Breast epithelium (tissue), 4 donors: ENCODE data around the gene RERE. TPM values are rescaled to one million over a fixed set of nuclear protein-coding genes. Genes with fewer than 3 reads are reported as not detected.

Experiments used
- DNase-seq, 2 donors: peaks; one replicate each; pipeline ENCODE4 v3.0.0-alpha.2; 2019; ENCODE audit warnings: low spot score in 2 of 2
- H3K27ac ChIP-seq, 2 donors: fragments of 200-600 bp; sonication (generic) in 1 of 2; one replicate each; pipeline ENCODE4 v1.5.1; 2016 to 2019; ENCODE audit warnings: mild to moderate bottlenecking in 1 of 2
- H3K27me3 ChIP-seq, 2 donors: fragments of 200-600 bp; sonication (generic) in 1 of 2; one replicate each; pipeline versions ENCODE4 v1.5.1 to v1.6.0; 2017 to 2019; ENCODE audit warnings: control low read depth in 1 of 2, mild to moderate bottlenecking in 1 of 2
- H3K36me3 ChIP-seq: fragments of 200-600 bp; one replicate; pipeline ENCODE4 v1.5.1; 2019
- H3K4me1 ChIP-seq, 2 donors: fragments of 200-600 bp; sonication (generic); one replicate each; pipeline ENCODE4 v1.5.1; 2016 to 2019; ENCODE audit warnings: control low read depth in 1 of 2
- H3K4me3 ChIP-seq, 3 donors: fragments of 200-600 bp; sonication (generic); 1 replicate in 2 of 3; 2 replicates in 1 of 3; pipeline ENCODE4 v1.5.1; 2016 to 2019; ENCODE audit warnings: mild to moderate bottlenecking in 3 of 3, moderate library complexity in 2 of 3
- H3K9me3 ChIP-seq, 2 donors: fragments of 200-600 bp; sonication (generic) in 1 of 2; one replicate each; pipeline ENCODE4 v1.5.1; 2016 to 2019; ENCODE audit warnings: control low read depth in 1 of 2
- POLR2A ChIP-seq: fragments of 450-650 bp; IDR thresholded peaks from one replicate; pipeline ENCODE4 v1.6.1; 2016; ENCODE audit warnings: antibody characterized with exemption, mild to moderate bottlenecking, moderate library complexity
- POLR2AphosphoS5 ChIP-seq, 3 donors: sonication (generic); formaldehyde crosslinking; IDR thresholded peaks; one replicate each; pipeline ENCODE4 v1.6.1; 2017; ENCODE audit warnings: antibody characterized with exemption in 3 of 3
- intact Hi-C: fragments of 100-400 bp; cut with DNase I; formaldehyde crosslinking; loops from one replicate; pipeline ENCODE4 v1.15.1; 2023; ENCODE audit warnings: low total_unique reads
- total RNA-seq, 3 donors: library from RNA; depleted of rRNA; stranded (reverse); fragments of >200 nt; gene quantifications; one replicate each; pipeline ENCODE4 v1.1.0, GENCODE V29; 2016
- TF ChIP-seq, protein P1 (sequence below), 3 donors: fragments of 450-650 bp; IDR thresholded peaks; one replicate each; pipeline ENCODE4 v1.5.1; 2016 to 2017; ENCODE audit warnings: antibody characterized with exemption in 3 of 3, mild to moderate bottlenecking in 3 of 3, moderate library complexity in 3 of 3

Gene RERE
- total RNA-seq, 3 donors from 2014 or later = 65.8 to 166 (median 123) TPM

DNA sequence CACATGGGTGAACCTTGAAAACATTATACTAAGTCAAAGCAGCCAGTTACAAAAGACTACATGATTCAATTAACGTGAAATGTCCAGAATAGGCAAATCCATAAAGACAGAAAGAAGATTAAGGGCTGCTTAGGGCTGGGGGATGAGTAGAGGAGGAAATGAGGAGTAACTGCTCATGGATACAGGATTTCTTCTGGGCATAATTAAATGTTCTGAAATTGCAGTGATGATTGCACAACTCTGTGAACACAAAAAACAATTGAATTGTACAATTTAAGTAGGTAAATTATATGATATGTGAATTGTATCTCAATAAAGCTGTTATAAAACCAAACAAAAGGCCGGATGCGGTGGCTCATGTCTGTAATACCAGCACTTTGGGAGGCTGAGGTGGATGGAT is 52.2 kb downstream of the RERE start:
- intact Hi-C loops = no loop called here

DNA sequence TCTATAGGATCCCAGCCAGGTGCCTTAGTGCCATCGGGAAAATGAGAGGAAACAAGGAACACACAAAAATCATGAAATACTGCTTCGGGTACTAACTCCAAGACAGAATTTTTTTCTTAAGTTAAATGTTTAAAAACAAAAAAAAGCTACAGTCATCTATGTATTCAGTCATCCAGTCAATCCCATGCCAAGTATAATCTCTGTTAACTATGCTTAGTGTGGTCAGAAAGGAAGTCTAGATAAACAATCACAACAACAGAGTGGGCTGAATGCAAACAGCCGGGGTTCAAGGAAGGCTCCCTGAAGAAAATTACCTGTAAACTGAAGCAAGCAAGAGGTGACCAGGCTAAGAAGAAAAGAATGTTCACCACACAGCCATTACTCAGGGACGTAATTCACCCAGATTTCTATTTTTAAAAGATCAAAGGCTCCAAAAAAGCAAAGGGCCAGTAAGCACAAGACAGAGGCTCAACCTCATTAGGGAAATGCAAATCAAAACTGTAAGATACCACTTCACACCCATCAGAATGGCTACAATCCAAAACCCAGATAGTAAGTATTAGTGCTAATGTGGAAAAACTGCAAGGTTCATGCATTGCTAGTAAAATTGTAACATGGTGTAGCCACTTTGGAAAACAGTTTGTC is 53.0 kb downstream of the RERE start:
- no peak overlapping the region for H3K27ac ChIP-seq
- no peaks in the 10 kb centered on the region for H3K36me3 ChIP-seq
- no peak for DNase-seq
- H3K4me3 ChIP-seq = no peak overlapping the region
- H3K27me3 ChIP-seq = no peaks in the 10 kb centered on the region
- TF ChIP-seq, protein P1, sequence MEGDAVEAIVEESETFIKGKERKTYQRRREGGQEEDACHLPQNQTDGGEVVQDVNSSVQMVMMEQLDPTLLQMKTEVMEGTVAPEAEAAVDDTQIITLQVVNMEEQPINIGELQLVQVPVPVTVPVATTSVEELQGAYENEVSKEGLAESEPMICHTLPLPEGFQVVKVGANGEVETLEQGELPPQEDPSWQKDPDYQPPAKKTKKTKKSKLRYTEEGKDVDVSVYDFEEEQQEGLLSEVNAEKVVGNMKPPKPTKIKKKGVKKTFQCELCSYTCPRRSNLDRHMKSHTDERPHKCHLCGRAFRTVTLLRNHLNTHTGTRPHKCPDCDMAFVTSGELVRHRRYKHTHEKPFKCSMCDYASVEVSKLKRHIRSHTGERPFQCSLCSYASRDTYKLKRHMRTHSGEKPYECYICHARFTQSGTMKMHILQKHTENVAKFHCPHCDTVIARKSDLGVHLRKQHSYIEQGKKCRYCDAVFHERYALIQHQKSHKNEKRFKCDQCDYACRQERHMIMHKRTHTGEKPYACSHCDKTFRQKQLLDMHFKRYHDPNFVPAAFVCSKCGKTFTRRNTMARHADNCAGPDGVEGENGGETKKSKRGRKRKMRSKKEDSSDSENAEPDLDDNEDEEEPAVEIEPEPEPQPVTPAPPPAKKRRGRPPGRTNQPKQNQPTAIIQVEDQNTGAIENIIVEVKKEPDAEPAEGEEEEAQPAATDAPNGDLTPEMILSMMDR (IDR thresholded peaks at IDR 0.05) = no peak
- TF ChIP-seq POLR2A (no peak), POLR2AphosphoS5 (IDR thresholded peaks at IDR 0.05) (no peak)
- H3K4me1 ChIP-seq = peaks cover 0 to 4% of the 10 kb centered on the region in 2 donors
- no peaks in the 10 kb centered on the region for H3K9me3 ChIP-seq
- intact Hi-C loops = no loop called here

More for the DNA sequence above, 52.2 kb downstream of the RERE start:
- H3K27ac ChIP-seq = no peak overlapping the region
- DNase-seq = no peak
- TF ChIP-seq, protein P1 (IDR thresholded peaks at IDR 0.05) = no peak
- TF ChIP-seq POLR2AphosphoS5 (IDR thresholded peaks at IDR 0.05) = no peak
- TF ChIP-seq POLR2A = no peak
- H3K27me3 ChIP-seq = no peaks in the 10 kb centered on the region
- no peaks in the 10 kb centered on the region for H3K36me3 ChIP-seq
- H3K9me3 ChIP-seq = no peaks in the 10 kb centered on the region
- H3K4me3 ChIP-seq = no peak overlapping the region
- peaks cover 0 to 4% of the 10 kb centered on the region in 2 donors for H3K4me1 ChIP-seq

DNA sequence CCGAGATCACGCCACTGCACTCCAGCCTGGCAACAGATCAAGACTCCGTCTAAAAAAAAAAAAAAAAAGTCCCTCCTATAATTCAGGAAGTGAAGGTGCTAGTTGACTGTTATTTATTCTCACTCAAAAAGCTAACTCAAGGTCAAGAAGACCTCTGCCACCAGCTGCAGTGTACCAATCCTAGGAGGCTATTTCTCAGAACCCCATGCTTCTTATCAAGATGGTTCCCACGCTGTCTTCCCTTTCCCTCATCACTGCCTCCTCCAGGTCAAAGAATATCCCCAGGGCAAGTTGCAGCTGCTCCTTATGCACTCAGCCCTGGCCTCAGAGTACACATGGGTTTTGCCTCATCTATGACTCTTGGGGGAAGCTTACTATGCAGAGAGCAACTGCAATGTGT is 53.6 kb downstream of the RERE start:
- Histone ChIP-seq H3K4me1 (peaks cover 0 to 4% of the 10 kb centered on the region in 2 donors), H3K36me3 (no peaks in the 10 kb centered on the region), H3K4me3 (no peak overlapping the region), H3K27ac (no peak overlapping the region), H3K9me3 (no peaks in the 10 kb centered on the region), H3K27me3 (no peaks in the 10 kb centered on the region)
- intact Hi-C loops = no loop called here
- no peak for DNase-seq
- TF ChIP-seq, protein P1 (IDR thresholded peaks at IDR 0.05) = no peak
- no peak for TF ChIP-seq POLR2AphosphoS5 (IDR thresholded peaks at IDR 0.05)
- TF ChIP-seq POLR2A = no peak

DNA sequence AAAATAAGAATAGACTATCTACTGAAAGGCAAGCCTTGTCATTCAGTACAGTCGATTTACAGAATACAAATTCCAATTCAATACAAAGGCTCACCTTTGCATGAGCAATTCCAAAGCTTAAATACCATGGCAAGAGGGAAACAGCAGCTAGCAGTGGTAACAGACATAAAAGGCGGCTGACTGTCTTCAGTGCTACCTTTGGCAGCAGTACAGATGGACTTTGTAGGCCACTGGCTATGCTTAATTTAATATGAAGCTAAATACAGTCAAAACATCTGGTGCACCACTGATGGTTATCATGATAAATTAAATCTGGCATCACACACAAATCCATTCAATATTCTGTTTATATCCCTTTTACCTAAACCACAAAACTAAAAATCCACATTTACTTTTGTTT is 62.4 kb downstream of the RERE start:
- Histone ChIP-seq H3K27ac (no peak overlapping the region), H3K4me1 (peaks cover 0 to 12% of the 10 kb centered on the region in 2 donors), H3K9me3 (no peaks in the 10 kb centered on the region), H3K4me3 (no peak overlapping the region), H3K27me3 (no peaks in the 10 kb centered on the region), H3K36me3 (no peaks in the 10 kb centered on the region)
- no peak for DNase-seq
- intact Hi-C loops = no loop called here
- TF ChIP-seq, protein P1 (IDR thresholded peaks at IDR 0.05) = no peak
- TF ChIP-seq POLR2AphosphoS5 (IDR thresholded peaks at IDR 0.05) = no peak
- no peak for TF ChIP-seq POLR2A

DNA sequence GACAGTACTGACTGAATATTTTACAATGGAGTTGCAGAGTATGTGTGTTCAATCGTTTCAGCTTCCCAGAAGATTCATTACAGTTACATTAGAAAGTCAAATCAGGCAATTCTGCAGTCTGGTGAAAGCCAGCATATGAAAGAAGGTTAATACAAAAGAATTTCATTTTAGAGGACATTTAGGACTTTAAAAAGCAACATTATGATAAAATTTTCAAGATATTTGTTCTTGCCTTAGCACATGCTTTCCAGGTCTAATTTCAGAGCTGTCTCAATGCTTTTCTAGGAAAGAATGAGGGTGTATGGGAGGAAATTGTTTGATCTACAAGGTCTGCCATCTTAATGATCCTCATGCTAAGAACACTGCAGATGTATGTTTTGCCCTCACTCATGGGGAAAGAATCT is 63.2 kb downstream of the RERE start:
- TF ChIP-seq POLR2AphosphoS5 (IDR thresholded peaks at IDR 0.05) (no peak), POLR2A (no peak)
- TF ChIP-seq, protein P1 (IDR thresholded peaks at IDR 0.05) = no peak
- Histone ChIP-seq H3K27ac (no peak overlapping the region), H3K36me3 (no peaks in the 10 kb centered on the region), H3K9me3 (no peaks in the 10 kb centered on the region), H3K27me3 (no peaks in the 10 kb centered on the region), H3K4me3 (no peak overlapping the region), H3K4me1 (peaks cover 0 to 12% of the 10 kb centered on the region in 2 donors)
- intact Hi-C loops = no loop called here
- DNase-seq = no peak
